Retinal pigment epithelial cell (primary cell): ENCODE data around the gene ADA.

Experiments used
- DNase-seq: peaks from one replicate; pipeline ENCODE4 v3.0.0-alpha.2; 2010; ENCODE audit warnings: low read depth
- H3K4me3 ChIP-seq: 2 replicates; pipeline ENCODE4 v1.5.1; 2011; ENCODE audit warnings: mild to moderate bottlenecking, low read length, control low read depth, moderate library complexity
- TF ChIP-seq, protein P1 (sequence below): conservative IDR thresholded peaks from 2 replicates; pipeline ENCODE4 v1.5.1; 2011; ENCODE audit warnings: low read depth, low read length, control low read depth, inconsistent platforms

ADA gene

GRCh38 chr20:44570367-44570766 is 81.1 kb downstream of the ADA start:
- no peak for DNase-seq
- TF ChIP-seq, protein P1, sequence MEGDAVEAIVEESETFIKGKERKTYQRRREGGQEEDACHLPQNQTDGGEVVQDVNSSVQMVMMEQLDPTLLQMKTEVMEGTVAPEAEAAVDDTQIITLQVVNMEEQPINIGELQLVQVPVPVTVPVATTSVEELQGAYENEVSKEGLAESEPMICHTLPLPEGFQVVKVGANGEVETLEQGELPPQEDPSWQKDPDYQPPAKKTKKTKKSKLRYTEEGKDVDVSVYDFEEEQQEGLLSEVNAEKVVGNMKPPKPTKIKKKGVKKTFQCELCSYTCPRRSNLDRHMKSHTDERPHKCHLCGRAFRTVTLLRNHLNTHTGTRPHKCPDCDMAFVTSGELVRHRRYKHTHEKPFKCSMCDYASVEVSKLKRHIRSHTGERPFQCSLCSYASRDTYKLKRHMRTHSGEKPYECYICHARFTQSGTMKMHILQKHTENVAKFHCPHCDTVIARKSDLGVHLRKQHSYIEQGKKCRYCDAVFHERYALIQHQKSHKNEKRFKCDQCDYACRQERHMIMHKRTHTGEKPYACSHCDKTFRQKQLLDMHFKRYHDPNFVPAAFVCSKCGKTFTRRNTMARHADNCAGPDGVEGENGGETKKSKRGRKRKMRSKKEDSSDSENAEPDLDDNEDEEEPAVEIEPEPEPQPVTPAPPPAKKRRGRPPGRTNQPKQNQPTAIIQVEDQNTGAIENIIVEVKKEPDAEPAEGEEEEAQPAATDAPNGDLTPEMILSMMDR = no peak
- H3K4me3 ChIP-seq = no peak overlapping the region
